Immature natural killer cell (primary cell): ENCODE measurements around the gene NAXD. TPM values are rescaled to one million over a fixed set of nuclear protein-coding genes. Genes with fewer than 3 reads are reported as not detected.
A peak's percentile ranks its signal among the peaks of the same experiment; 100 is the strongest.
"Not testable (repeated sequence)": the region's sequence is repeated elsewhere in the genome, so short reads cannot be mapped to it uniquely, and the experiment has no call there.

Experiments
- DNase-seq, 3 donors: peaks; one replicate each; pipeline ENCODE4 v3.0.0; 2022; ENCODE audit warnings: mixed read lengths in 1 of 3
- H3K27ac Mint-ChIP-seq, 6 donors: one replicate each; pipeline ENCODE4 v1.8.0; 2020; ENCODE audit warnings: mixed read lengths in 6 of 6, mild to moderate bottlenecking in 5 of 6, inconsistent platforms in 4 of 6, moderate library complexity in 3 of 6
- H3K27me3 Mint-ChIP-seq, 3 donors: one replicate each; pipeline ENCODE4 v1.8.0; 2020 to 2021; ENCODE audit warnings: low read depth in 3 of 3, mild to moderate bottlenecking in 3 of 3, mixed read lengths in 3 of 3, moderate library complexity in 3 of 3, inconsistent platforms in 1 of 3
- H3K36me3 Mint-ChIP-seq, 3 donors: one replicate each; pipeline ENCODE4 v1.8.0; 2020; ENCODE audit warnings: mixed read lengths in 3 of 3, inconsistent platforms in 2 of 3, mild to moderate bottlenecking in 2 of 3
- H3K4me1 Mint-ChIP-seq, 2 donors: one replicate each; pipeline ENCODE4 v1.8.0; 2020; ENCODE audit warnings: inconsistent platforms in 2 of 2, mild to moderate bottlenecking in 2 of 2, mixed read lengths in 2 of 2, moderate library complexity in 1 of 2
- H3K4me3 Mint-ChIP-seq, 5 donors: one replicate each; pipeline ENCODE4 v1.8.0; 2020; ENCODE audit warnings: mild to moderate bottlenecking in 5 of 5, mixed read lengths in 5 of 5, inconsistent platforms in 3 of 5, moderate library complexity in 3 of 5
- H3K9me3 Mint-ChIP-seq, 6 donors: one replicate each; pipeline ENCODE4 v1.8.0; 2020; ENCODE audit warnings: mild to moderate bottlenecking in 6 of 6, mixed read lengths in 6 of 6, inconsistent platforms in 4 of 6, moderate library complexity in 3 of 6
- polyA plus RNA-seq, 3 donors: library from polyadenylated mRNA; unstranded; fragments of 300-500 nt; fragmentation: Illumina TruSeq; gene quantifications; one replicate each; pipeline ENCODE4 v1.2.3, GENCODE V29; 2021

The NAXD gene
- polyA plus RNA-seq, result 10 to 100 TPM in 1 of 3 donors, 1 to 10 TPM in 2; 4.4 to 13.4 (median 7.7) TPM

DNA sequence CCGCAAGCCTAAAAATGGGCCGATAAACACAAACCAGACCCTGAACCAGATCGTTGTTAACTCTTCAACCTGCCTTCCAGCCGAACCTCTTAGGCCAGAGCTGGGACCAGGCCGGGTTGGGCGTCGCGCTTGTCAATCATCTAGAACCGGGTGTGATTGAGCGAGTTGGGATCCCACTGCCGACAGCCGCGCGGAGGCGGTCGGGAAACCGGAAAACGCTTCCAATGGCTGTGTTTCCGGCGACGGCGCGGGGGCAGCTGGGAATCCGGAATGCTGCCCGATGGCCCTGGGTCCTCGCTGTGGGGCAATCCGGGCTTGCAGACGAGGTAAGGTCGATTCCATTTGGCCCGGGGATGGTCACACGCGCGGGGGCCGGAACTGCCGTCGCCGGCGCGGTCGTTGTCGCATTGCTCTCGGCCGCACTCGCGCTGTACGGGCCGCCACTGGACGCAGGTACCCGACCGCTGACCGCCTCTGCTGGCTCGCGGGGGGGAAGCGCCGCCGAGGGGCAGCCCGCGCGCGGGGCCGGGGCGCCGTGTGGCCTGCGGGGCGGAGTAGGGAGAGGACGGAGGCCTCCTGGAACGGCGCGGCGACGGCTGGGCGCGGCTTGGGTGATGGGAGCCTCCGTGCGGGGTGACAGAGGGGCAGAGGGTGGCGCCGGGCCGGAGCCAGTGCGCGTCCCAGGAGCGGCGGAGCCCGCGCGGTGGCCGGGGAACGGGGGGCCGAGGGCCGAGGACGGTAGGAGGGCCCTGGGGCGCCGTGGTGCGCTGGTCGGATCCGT, at the start of gene NAXD:
Gene NAXD, plus strand, starts transcription at position 224 of the 781 bp plus-strand sequence. Its CDS starts 57 bp downstream, at position 281.
- H3K27me3 Mint-ChIP-seq, result peaks cover 0 to 3% (median 0%) of the 10 kb centered on the region in 3 donors
- peak within 1 kb of the TSS; percentile 71 to 93 (median 80) for H3K27ac Mint-ChIP-seq
- H3K4me1 Mint-ChIP-seq, result peaks cover 14 to 35% of the 10 kb centered on the region in 2 donors
- peak; percentile 52 to 71 (median 60) for DNase-seq
- peak within 1 kb of the TSS; percentile 86 to 96 (median 90) for H3K4me3 Mint-ChIP-seq
- H3K36me3 Mint-ChIP-seq, result no peaks in the 10 kb centered on the region
- H3K9me3 Mint-ChIP-seq, result no peaks in the 10 kb centered on the region

GRCh38 chr13:110566171-110566570, 49.2 kb upstream of the NAXD start:
- H3K4me1 Mint-ChIP-seq, result peaks cover 7 to 9% of the 10 kb centered on the region in 2 donors
- H3K27ac Mint-ChIP-seq, result no peak overlapping the region
- no peaks in the 10 kb centered on the region for H3K36me3 Mint-ChIP-seq
- H3K27me3 Mint-ChIP-seq, result peaks cover 6 to 12% (median 8%) of the 10 kb centered on the region in 3 donors
- H3K9me3 Mint-ChIP-seq, result no peaks in the 10 kb centered on the region
- DNase-seq, result no peak
- H3K4me3 Mint-ChIP-seq, result no peak overlapping the region

- Mint-ChIP-seq H3K36me3 (no peaks in the 10 kb centered on the region), H3K9me3 (no peaks in the 10 kb centered on the region), H3K4me1 (no peaks in the 10 kb centered on the region), H3K27me3 (peaks cover 8 to 12% (median 10%) of the 10 kb centered on the region in 3 donors), H3K4me3 (no peak overlapping the region), H3K27ac (no peak overlapping the region)
- no peak for DNase-seq
Measured at GRCh38 chr13:110568612-110569011, 46.7 kb upstream of the NAXD start.

- H3K27me3 Mint-ChIP-seq, H3K36me3 Mint-ChIP-seq, H3K4me3 Mint-ChIP-seq, H3K9me3 Mint-ChIP-seq, DNase-seq, H3K4me1 Mint-ChIP-seq: not testable (repeated sequence)
- H3K27ac Mint-ChIP-seq, result peak overlapping the region in 1 of 6 donors; percentile 30
Measured at GRCh38 chr13:110569962-110570361, 45.4 kb upstream of the NAXD start.

DNA sequence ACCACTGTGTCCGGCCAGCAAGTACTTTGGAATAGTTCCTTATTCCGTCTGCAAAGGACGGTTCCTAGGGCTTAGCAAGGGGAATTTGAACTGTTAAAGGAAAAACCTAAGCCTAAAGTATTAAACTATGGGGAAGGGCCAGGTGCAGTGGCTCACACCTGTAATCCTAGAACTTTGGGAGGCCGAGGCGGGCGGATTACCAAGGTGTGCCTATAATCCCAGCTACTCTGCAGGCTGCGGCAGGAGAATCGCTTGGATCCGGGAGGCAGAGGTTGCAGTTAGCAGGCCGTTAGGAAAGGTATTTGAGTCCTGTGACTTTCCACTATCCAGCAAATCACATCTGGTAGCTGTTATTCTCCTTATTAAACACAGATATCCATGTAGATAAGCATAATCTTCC, 44.5 kb upstream of the NAXD start:
- Mint-ChIP-seq H3K4me1 (no peaks in the 10 kb centered on the region), H3K27ac (no peak overlapping the region), H3K27me3 (peaks cover 5 to 15% (median 5%) of the 10 kb centered on the region in 3 donors), H3K9me3 (no peaks in the 10 kb centered on the region), H3K4me3 (no peak overlapping the region), H3K36me3 (no peaks in the 10 kb centered on the region)
- no peak for DNase-seq

DNA sequence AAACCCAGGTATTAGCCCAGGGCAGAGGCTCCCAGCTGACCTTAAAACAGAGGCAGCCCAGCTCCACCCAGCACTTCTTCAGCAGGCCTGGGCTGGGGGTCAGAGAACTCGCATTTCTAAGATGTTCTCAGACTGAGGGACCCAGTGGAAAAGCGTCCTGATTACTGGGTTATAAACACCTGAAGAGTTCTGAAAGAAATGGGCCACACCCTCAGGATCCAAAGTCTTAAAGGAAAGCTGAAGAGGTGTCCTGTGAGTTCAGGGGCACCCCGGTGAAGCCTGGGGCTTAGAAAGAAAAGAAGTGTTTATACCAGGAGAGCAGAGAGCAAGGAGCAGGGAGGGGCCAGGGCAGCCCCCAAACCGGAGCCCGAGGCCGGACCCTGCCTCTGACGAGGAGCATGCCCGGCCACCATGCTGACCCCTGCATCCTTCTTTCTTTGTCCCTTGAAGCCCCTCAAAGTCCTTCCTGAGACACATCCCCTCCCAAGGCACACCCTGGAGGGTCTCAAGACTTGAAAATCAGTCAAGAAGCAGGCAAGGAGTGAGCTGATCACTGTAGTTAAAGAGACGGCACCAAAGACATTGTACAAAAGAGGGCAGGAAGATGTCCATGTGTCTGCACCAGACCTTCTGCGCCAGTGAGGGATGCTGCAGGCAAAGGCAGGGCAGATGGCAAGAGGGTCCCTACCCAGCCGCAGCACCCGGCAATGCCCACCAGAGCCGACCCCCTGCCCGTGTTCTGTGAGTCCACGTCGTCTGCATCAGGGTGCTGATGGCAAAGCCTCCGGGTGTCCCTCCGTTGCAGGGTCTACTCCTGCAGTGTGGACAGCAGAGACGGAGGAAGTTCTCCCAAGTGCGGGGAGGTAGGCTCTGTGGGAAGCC, 43.2 kb upstream of the NAXD start:
- Mint-ChIP-seq H3K4me3 (no peak overlapping the region), H3K27me3 (peaks cover 5 to 18% (median 7%) of the 10 kb centered on the region in 3 donors), H3K4me1 (peaks cover 0 to 1% of the 10 kb centered on the region in 2 donors), H3K9me3 (no peaks in the 10 kb centered on the region), H3K27ac (no peak overlapping the region), H3K36me3 (no peaks in the 10 kb centered on the region)
- DNase-seq, result no peak

GRCh38 chr13:110572778-110573118, 42.6 kb upstream of the NAXD start:
- no peaks in the 10 kb centered on the region for H3K9me3 Mint-ChIP-seq
- H3K27me3 Mint-ChIP-seq, result peaks cover 7 to 20% (median 11%) of the 10 kb centered on the region in 3 donors
- no peak for DNase-seq
- no peak overlapping the region for H3K4me3 Mint-ChIP-seq
- no peak overlapping the region for H3K27ac Mint-ChIP-seq
- H3K36me3 Mint-ChIP-seq, result no peaks in the 10 kb centered on the region
- peaks cover 0 to 1% of the 10 kb centered on the region in 2 donors for H3K4me1 Mint-ChIP-seq

GRCh38 chr13:110574161-110574560, 41.2 kb upstream of the NAXD start:
- H3K27ac Mint-ChIP-seq, result no peak overlapping the region
- no peaks in the 10 kb centered on the region for H3K36me3 Mint-ChIP-seq
- H3K4me1 Mint-ChIP-seq, result peaks cover 0 to 1% of the 10 kb centered on the region in 2 donors
- peaks cover 4 to 15% (median 12%) of the 10 kb centered on the region in 3 donors for H3K27me3 Mint-ChIP-seq
- H3K9me3 Mint-ChIP-seq, result no peaks in the 10 kb centered on the region
- DNase-seq, result no peak
- no peak overlapping the region for H3K4me3 Mint-ChIP-seq

GRCh38 chr13:110575322-110576069, 39.8 kb upstream of the NAXD start:
- H3K36me3 Mint-ChIP-seq, result no peaks in the 10 kb centered on the region
- no peak overlapping the region for H3K27ac Mint-ChIP-seq
- peaks cover 4 to 14% (median 8%) of the 10 kb centered on the region in 3 donors for H3K27me3 Mint-ChIP-seq
- peaks cover 0 to 1% of the 10 kb centered on the region in 2 donors for H3K4me1 Mint-ChIP-seq
- H3K9me3 Mint-ChIP-seq, result no peaks in the 10 kb centered on the region
- H3K4me3 Mint-ChIP-seq, result no peak overlapping the region
- DNase-seq, result no peak

GRCh38 chr13:110576070-110576394, 39.3 kb upstream of the NAXD start:
- Mint-ChIP-seq H3K9me3 (no peaks in the 10 kb centered on the region), H3K36me3 (no peaks in the 10 kb centered on the region), H3K4me1 (peaks cover 0 to 1% of the 10 kb centered on the region in 2 donors), H3K4me3 (no peak overlapping the region), H3K27ac (no peak overlapping the region), H3K27me3 (peaks cover 4 to 13% (median 8%) of the 10 kb centered on the region in 3 donors)
- DNase-seq, result no peak

DNA sequence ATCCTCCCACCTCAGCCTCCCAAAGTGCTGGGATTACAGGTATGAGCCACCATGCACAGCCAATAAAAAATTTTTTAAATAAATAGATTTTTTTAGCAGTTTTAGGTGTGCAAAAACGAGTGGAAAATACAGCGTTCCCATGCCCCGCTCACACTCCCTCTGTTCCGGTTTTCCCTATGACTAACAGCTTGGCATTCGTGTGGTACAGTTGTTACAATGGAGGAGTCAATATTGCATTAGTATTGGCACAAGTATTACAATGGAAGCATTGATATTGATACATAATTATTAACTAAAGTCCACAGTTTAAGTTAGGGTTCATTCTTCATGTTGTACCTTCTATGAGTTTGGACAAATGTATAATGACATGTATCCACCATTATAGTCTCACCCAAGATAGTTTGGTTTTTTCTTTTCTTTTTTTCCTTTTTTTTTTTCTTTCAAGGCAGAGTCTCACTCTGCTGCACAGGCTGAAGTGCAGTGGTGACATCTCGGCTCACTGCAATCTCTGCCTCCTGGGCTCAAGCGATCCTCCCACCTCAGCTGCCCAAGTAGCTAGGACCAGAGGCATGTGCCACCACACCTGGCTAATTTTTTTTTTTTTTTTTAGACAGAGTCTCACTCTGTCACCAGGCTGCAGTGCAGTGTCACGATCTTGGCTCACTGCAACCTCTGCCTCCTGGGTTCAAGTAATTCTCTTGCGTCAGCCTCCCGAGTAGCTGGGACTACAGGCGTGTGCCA, 38.4 kb upstream of the NAXD start:
- Mint-ChIP-seq H3K27ac (no peak overlapping the region), H3K36me3 (no peaks in the 10 kb centered on the region), H3K4me3 (no peak overlapping the region), H3K9me3 (no peaks in the 10 kb centered on the region), H3K27me3 (peaks cover 4 to 14% (median 8%) of the 10 kb centered on the region in 3 donors), H3K4me1 (peaks cover 0 to 1% of the 10 kb centered on the region in 2 donors)
- DNase-seq, result no peak

DNA sequence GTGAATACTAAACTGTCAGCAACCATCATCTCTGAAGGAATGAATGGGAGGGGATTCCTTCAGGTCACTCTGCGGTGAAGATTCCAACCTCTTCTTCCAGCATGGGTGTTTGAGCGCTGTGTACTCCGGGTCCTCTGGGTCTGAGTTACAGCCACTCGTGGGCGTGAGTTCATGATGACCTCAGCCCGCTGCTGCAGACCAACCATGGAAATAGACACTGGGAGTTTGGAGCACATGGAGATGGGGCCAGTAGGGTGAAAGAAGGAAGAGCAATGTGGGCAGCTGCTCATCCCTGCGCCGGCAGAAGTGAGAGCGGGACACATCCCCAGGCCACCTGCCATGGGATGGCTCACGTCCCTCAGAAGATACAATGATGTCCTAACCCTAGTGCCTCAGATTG, 37.0 kb upstream of the NAXD start:
- Mint-ChIP-seq H3K9me3 (peaks cover 0 to 2% (median 0%) of the 10 kb centered on the region in 6 donors), H3K4me3 (no peak overlapping the region), H3K27me3 (peaks cover 3 to 13% (median 8%) of the 10 kb centered on the region in 3 donors), H3K4me1 (peaks cover 0 to 1% of the 10 kb centered on the region in 2 donors), H3K36me3 (no peaks in the 10 kb centered on the region), H3K27ac (no peak overlapping the region)
- DNase-seq, result no peak

- Mint-ChIP-seq H3K36me3 (no peaks in the 10 kb centered on the region), H3K9me3 (peaks cover 0 to 2% (median 0%) of the 10 kb centered on the region in 6 donors), H3K27ac (no peak overlapping the region), H3K27me3 (peaks cover 1 to 11% (median 8%) of the 10 kb centered on the region in 3 donors), H3K4me3 (no peak overlapping the region), H3K4me1 (peaks cover 0 to 1% of the 10 kb centered on the region in 2 donors)
- DNase-seq, result no peak
Measured at GRCh38 chr13:110580800-110581199, 34.5 kb upstream of the NAXD start.
